Inflammatory macrophage (primary cell): Measurements from ENCODE around the gene TBX1.

Experiments used
- DNase-seq, 2 donors: peaks; one replicate each; pipeline ENCODE4 v3.0.0-alpha.2; 2020 to 2022

Gene TBX1

DNA sequence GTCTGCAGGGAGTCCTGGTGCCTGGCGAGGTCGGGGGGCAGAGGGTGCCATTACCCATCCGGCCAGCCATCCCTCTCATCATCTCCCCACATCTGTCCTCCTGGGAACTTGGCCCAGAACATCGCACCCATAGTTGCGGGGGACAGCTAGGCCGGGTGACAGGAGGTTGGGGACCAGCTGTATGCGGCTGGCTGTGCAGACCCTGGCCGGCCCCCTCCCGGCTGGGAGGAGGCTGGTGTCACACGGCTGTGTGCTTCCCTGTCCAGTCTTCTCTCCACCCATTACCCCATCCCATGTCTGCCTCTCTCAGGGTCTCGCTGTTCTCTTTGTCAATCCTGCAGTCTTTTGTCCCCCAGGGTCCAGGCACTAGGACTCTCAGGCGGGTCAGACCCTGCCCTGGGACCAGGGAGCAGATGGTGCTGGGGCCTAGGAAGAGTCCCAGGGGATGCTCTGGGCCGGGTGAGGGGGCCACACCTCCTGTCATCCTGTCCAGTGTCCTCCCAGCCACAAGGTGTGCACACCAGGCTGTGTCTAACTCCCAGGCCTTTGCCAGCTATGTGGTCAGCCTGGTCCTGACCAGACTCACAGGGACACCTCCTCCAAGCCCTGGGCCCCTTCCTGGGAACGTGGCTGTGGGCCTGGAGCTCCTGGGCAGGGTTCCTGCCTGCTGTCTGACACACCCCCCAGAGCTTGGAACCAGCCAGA is 6.4 kb upstream of the TBX1 start:
- DNase-seq = no peak

GRCh38 chr22:19754701-19755144 is 5.9 kb upstream of the TBX1 start:
- DNase-seq = no peak

- no peak for DNase-seq
Observed at GRCh38 chr22:19755145-19755710, 5.3 kb upstream of the TBX1 start.

- no peak for DNase-seq
Observed at GRCh38 chr22:19755722-19756287, 4.8 kb upstream of the TBX1 start.

GRCh38 chr22:19756288-19757128 is 4.1 kb upstream of the TBX1 start:
- DNase-seq = no peak

DNA sequence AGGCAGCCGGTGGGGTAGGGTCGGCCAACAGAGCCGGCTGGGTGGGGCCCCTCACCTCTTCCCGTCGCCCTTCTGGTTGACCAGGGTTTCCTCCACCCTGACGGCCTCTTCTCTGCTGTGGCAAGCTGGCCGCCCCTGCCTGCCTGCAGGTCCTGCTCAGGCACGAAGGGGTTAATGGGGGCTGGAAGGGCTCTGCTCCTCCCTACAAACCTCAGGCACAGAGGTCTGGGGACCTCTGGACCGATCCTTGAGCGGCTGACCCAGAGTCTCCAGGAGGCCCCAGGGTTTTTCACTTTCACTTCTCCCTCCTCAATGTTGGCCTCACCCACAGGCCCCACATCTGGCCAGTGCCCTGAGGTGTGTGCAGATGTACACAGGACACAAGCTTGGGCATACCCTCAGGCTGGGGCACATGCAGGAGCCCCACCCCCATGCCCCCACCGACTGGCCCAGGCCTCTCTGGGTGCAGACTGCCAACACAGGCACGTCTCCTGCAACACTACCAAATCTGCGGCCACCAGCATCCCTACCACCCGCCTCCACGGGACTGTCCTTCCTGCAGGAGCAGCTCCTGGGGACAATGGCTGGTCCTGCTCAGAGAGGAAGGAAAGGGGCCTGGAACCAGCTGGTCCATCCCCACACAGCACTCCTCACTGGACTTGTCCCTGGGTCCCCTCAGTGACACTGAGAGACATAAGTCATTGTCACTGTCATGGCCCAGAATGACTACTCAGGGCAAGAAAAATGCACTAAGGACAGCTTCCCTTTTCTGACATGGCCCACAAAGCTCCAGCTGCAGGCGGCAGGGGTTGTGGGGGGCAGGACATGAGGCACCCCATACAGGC is 3.2 kb upstream of the TBX1 start:
- DNase-seq = peak; percentile 17 to 18

GRCh38 chr22:19757985-19758895 is 2.3 kb upstream of the TBX1 start:
- DNase-seq = no peak

DNA sequence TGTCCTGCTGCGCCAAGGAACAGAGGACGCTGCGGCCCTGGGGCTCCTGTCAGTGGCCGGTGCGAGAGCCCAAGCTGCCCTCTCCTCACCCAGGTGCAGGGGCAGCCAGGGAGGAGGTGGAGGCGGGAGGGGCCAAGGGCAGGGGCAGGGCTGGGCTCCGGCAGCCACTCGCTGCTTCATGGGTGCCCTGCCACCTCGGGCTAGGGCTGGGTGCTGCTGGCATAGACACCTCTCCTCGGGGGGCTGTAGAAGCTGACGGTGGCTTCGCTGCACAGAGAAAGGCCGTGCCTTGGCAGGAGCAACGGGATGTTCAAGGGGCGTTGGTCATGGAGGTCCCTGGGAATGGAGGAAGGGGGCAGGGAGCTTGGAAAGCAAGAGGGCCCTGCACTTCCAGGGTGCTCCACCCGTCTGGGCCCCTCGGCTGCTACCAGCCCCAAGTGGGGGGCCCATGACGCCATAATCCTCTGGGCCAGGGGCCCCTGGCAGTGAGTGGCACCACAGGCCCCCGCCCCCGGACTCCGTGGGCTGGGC is 1.6 kb upstream of the TBX1 start:
- no peak for DNase-seq

DNA sequence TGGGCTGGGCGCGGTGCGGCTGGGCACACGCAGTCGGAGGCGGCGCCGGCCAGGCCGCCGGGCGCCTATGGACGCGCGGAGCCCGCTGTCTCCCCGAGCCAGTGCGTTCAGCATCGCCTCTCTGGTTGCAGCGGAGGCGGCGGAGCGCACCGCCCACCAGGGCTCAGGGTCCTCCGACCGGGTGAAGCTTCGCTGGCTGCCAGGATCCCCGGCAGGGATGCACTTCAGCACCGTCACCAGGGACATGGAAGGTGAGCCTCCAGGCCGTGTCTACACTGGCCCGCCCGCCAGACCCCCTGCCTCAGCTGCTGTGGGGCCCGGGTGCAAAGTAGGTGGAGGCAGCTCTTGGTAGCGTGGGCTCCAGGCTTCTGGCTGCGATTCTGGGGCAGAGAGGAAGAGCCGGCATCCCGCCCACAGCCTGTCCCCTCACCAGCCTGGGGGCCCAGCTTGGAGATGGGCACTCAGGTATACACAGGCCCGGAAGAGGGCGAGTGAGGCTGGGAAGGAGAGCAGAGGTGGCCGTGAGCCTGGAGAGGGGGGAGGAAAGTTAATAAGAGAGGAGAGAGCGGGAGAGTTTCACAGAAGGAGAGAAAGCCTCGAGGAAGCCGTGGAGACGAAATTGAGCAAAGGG is 1.0 kb upstream of the TBX1 start:
- no peak for DNase-seq

DNA sequence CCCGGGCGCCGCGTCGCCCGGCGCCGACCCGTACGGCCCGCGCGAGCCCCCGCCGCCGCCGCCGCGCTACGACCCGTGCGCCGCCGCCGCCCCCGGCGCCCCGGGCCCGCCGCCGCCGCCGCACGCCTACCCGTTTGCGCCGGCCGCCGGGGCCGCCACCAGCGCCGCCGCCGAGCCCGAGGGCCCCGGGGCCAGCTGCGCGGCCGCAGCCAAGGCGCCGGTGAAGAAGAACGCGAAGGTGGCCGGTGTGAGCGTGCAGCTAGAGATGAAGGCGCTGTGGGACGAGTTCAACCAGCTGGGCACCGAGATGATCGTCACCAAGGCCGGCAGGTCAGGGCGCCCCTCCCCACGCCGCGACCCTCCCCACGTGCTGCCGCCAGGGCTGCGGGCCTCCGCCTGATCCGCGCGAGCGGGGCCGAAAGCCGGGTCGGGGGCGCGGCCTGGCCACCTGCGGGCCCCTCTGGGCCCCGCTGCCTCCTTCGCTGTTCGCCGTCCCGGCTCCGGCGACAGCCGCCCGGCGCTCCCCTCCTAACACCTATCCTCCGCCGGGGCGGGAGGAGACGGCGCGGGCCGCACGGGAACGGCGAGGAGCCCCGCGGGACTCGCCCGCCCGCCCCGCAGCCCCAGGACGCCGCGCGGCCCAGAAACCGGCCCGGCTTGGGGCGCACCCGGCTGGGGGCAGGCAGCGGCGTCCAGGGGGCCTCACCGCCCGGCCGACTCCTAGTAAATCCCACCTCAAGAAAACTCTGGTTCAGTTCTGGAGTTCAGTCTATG is 560 bp downstream of the TBX1 start:
- no peak for DNase-seq

- no peak for DNase-seq
Observed at GRCh38 chr22:19761725-19762567, 1.4 kb downstream of the TBX1 start.

GRCh38 chr22:19762568-19763457 is 2.2 kb downstream of the TBX1 start:
- DNase-seq = no peak

DNA sequence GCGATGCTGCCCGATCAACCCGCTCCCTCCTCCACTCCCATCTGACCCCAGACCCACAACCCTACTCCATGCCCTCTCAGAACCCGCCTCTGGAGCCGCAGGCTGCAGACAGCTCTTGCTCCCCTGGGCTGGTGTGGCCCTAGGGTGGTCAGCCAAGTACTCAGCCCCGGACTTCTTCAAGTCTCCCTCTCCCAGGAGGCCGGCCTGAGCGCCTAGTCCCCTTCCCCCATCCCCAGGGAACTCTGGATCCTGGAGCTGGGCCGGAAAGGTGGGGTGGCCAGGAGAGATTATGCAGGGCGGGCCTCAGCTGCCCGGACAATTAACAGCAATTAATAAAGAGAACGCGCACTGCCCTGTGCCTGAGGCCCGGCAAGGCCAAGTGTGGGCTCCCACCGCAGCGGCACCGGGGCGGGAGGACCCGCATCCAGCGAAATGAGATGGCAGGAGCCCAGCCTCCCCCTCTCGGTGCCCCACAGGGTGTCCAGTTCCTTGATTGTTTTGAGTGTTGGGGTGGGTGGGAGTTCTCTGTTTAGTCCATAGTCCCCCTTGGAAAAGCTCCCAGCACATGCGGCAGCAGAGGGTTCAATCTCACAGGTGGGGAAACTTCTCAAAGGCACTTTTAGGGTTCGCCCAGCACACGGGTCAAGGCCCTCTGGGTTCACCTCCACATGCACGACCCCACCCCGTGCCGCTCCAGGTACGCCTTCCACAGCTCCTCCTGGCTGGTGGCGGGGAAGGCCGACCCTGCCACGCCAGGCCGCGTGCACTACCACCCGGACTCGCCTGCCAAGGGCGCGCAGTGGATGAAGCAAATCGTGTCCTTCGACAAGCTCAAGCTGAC is 3.1 kb downstream of the TBX1 start:
- no peak for DNase-seq

GRCh38 chr22:19764299-19764593 is 3.7 kb downstream of the TBX1 start:
- no peak for DNase-seq

DNA sequence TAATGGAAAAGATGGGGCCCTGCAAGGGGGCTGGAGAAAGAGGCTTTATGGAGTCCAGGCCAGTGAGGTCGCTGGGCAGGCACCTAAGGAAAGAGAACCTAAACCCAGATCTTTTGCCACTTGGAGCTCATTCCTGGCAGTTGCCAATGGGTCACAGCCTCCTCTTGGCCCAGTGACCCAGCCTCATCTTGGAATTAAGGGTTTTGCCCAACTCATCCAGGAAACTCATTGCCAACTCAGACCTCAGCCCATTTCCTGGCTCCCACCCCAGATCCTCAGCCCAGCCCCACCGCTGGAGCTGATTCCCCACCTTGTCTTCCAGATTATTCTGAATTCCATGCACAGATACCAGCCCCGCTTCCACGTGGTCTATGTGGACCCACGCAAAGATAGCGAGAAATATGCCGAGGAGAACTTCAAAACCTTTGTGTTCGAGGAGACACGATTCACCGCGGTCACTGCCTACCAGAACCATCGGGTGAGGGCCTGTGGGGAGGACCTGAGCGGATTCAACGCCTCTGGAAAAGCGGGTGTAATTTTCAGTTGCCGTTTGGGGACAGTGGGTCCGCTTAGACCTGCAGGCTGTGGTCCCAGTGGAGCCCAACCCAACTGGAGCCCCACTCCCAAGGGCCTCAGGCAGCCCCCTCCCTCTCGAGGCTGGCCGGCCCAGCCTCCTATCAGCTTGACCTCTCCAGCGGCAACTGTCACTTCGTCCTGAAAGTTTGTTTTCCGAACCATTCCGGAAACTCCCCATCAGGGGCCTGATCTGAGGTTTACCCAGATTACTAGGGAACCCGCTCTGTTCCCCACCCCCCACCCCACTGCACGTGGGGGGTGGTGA is 4.3 kb downstream of the TBX1 start:
- no peak for DNase-seq
